ENCODE data around the gene ABO. TPM values are rescaled to one million over a fixed set of nuclear protein-coding genes. Genes with fewer than 3 reads are reported as not detected.
"Not testable (repeated sequence)": the region's sequence is repeated elsewhere in the genome, so short reads cannot be mapped to it uniquely, and the experiment has no call there.

ABO gene
- total RNA-seq, 1 experiment from 2014 or later, result not detected

DNA sequence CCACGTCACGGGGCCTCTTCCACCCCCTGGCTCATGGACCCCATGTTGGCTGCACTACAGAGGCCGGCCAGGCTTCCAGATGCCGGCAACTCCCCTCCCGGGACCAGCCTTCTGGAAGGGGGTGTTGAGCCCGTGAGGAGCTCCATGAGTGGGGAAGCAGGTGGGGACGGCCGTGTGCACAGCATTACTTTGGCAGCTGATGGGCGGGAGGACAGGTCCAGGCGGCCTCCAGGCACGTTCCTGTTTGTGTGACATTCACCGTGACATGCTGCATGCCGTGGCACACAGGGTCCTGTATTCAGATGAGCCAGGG, 29.1 kb upstream of the ABO start:
- Histone ChIP-seq H3K36me3 (replicated peaks; ENCODE audit: control insufficient read depth, insufficient read depth, low read length) (no peaks in the 10 kb centered on the region), H3K4me3 (ENCODE audit: insufficient read depth, low read depth, low read length) (no peak overlapping the region), H3K27me3 (ENCODE audit: control insufficient read depth, insufficient read depth, low read length) (no peaks in the 10 kb centered on the region)
- no peak for DNase-seq

DNA sequence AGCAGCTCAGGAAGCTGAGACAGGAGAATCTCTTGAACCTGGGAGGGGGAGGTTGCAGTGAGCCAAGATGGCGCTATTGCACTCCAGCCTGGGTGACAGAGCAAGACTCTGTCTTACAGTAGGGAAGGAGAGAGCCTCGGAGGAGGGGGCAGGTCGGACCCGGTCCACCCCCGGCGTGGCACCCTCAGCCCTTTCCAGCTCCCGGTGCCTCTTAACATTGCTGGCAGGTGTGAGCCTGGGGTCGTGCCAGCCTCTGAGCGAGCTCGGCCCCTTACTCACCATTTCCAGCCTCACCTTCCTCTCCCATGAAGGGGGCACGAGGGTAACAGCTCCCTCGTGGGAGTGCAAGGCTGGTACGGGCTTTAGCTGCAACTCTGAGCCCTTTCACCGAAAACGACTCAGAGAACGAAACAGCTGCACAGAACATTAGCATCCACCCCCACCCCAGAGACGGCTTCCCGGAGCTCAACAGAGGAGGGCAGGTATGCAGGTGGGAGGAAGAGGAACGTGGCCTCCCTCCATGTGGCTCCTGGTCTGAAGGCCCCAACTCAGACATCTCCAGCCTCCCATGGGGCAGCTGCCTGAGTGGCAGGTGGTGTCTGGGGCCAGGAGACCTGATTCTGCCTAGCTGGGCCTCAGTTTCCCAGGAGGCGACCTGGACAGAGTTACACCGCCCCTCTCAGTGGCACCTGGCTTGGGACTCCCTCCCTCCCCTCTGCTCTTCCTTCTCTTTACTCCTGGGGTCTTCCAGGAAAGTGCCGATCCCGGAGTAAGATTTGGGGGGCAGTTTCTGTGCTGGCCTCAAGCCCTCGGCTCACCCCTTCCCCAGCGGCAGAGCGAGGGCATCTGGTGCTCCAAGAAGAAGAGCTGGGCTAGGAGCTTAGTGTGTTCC, 28.5 kb upstream of the ABO start:
- no peaks in the 10 kb centered on the region for H3K36me3 ChIP-seq (replicated peaks; ENCODE audit: control insufficient read depth, insufficient read depth, low read length)
- DNase-seq, result no peak
- no peak overlapping the region for H3K4me3 ChIP-seq (ENCODE audit: insufficient read depth, low read depth, low read length)
- no peaks in the 10 kb centered on the region for H3K27me3 ChIP-seq (ENCODE audit: control insufficient read depth, insufficient read depth, low read length)

DNA sequence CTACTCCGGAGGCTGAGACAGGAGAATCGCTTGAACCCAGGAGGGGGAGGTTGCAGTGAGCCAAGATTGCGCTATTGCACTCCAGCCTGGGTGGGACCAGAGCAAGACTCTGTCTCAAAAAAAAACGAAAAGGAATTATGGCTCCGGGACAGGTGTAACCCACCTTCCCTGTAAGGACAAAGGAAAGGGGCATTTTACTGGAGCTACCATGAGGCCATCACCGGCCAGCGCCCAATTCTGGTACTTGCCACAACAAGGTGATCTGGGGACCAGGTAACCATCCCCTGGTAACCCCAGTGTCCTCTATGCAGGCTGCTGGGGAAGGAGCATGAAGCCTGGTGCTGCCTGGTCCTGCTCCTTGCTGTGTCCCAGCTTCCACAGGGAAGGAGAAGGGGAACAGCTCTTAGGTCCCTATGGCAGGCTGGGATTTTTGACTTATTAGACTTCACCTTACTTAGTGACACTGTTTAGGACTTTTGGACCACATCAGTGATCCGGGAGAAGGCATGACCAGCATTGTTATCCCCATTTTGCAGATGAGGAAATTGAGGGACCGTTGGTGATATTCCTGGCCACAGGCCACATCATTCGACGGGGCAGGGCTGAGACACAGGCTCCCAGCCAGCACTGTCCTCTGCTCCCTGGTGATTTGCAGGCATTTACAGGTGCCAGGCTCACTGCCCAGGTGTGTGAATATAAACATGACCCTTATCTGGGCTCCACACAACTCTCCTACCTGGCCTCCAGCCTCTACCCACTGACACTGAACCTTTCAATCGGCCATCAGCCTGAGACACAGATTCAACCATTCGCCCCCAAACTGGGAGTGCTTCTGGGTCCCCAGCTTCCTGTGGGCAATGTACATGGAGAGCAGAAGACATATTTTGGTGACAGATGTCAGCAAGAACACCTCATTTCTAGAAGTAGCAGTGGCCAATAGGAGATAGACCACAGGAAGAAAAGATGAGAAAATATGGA, 26.5 kb upstream of the ABO start:
- no peak overlapping the region for H3K4me3 ChIP-seq (ENCODE audit: insufficient read depth, low read depth, low read length)
- H3K36me3 ChIP-seq (replicated peaks; ENCODE audit: control insufficient read depth, insufficient read depth, low read length), result no peaks in the 10 kb centered on the region
- H3K27me3 ChIP-seq (ENCODE audit: control insufficient read depth, insufficient read depth, low read length), result no peaks in the 10 kb centered on the region
- no peak for DNase-seq

DNA sequence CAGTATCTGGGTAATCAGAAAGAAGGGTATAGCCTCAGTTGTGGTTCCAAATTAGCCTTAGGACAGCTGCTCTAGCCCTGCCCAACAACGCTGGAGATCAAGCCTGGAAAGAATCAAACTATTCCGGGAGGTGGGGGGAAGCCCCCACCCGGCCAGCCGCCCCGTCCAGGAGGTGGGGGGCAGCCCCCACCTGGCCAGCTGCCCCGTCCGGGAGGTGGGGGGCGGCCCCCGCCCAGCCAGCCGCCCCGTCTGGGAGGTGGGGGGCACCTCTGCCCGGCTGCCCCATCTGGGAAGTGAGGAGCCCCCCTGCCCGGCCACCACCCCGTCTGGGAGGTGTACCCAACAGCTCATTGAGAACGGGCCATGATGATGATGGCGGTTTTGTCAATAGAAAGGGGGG, 25.0 kb upstream of the ABO start:
- not testable (repeated sequence) for H3K4me3 ChIP-seq (ENCODE audit: insufficient read depth, low read depth, low read length); DNase-seq; H3K27me3 ChIP-seq (ENCODE audit: control insufficient read depth, insufficient read depth, low read length); H3K36me3 ChIP-seq (replicated peaks; ENCODE audit: control insufficient read depth, insufficient read depth, low read length)

DNA sequence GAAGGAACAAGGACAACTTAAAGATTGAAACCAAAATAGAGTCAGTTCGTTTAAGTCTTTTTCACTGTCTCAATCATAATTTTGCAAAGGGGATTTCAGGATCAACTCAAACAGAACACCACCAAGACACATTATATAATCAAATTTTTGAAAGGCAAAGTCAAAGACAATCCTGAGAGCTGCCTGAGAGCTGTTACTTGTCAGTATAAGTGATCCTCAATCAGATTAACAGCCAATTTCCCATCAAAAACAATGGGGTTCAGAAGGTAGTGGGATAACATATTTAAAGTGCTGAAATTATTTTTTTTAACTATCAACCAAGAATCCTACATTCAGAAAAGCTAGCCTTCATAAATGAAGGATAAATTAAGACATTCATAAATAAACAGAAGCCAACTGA, 19.3 kb upstream of the ABO start:
- H3K4me3 ChIP-seq (ENCODE audit: insufficient read depth, low read depth, low read length), result no peak overlapping the region
- DNase-seq, result no peak
- H3K27me3 ChIP-seq (ENCODE audit: control insufficient read depth, insufficient read depth, low read length), result no peaks in the 10 kb centered on the region
- no peaks in the 10 kb centered on the region for H3K36me3 ChIP-seq (replicated peaks; ENCODE audit: control insufficient read depth, insufficient read depth, low read length)

DNA sequence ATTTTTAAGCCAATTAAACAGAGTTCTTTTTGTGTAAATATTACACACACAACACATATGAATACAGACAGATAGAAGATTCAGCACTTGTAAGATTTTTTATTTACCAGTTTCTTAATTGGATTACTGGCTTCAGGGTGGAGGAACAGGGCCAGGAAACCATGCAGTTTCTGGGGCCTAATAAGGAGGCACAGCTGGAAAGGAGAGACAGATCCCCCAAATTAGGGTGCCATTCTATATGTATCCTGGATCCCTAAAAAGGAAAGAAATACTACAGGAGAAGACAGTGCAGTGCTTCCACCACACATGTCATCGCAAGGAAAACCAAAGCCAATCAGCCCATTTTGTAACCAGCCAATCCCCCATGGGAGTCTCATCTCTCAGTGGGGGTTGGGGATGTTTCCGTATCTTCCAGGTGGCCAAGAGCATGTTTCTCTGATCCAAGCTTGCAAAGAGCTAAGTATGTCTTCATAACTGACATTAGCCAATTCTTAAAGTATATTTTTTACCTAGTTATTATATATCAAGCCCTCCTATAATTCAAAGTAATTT, 15.8 kb upstream of the ABO start:
- DNase-seq, result no peak
- no peaks in the 10 kb centered on the region for H3K36me3 ChIP-seq (replicated peaks; ENCODE audit: control insufficient read depth, insufficient read depth, low read length)
- no peak overlapping the region for H3K4me3 ChIP-seq (ENCODE audit: insufficient read depth, low read depth, low read length)
- no peaks in the 10 kb centered on the region for H3K27me3 ChIP-seq (ENCODE audit: control insufficient read depth, insufficient read depth, low read length)

DNA sequence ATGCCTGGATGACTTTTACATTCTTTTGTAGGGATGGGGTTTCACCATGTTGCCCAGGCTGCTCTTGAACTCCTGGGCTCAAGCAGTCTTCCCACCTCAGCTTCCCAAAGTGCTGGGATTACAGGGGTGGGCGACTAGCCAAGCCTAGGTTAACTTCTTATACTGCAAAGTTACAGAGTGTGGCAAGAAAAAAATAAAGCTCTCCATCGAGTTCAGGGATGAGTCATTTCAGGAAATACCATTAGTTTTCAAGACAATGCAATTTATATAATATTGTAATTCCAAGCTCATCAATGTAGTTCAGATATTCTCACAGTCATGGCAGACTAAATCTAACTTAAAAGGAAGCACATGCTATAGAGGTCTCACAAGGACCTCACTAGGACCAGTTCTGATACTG, 11.5 kb upstream of the ABO start:
- no peaks in the 10 kb centered on the region for H3K27me3 ChIP-seq (ENCODE audit: control insufficient read depth, insufficient read depth, low read length)
- no peak overlapping the region for H3K4me3 ChIP-seq (ENCODE audit: insufficient read depth, low read depth, low read length)
- DNase-seq, result no peak
- no peaks in the 10 kb centered on the region for H3K36me3 ChIP-seq (replicated peaks; ENCODE audit: control insufficient read depth, insufficient read depth, low read length)

DNA sequence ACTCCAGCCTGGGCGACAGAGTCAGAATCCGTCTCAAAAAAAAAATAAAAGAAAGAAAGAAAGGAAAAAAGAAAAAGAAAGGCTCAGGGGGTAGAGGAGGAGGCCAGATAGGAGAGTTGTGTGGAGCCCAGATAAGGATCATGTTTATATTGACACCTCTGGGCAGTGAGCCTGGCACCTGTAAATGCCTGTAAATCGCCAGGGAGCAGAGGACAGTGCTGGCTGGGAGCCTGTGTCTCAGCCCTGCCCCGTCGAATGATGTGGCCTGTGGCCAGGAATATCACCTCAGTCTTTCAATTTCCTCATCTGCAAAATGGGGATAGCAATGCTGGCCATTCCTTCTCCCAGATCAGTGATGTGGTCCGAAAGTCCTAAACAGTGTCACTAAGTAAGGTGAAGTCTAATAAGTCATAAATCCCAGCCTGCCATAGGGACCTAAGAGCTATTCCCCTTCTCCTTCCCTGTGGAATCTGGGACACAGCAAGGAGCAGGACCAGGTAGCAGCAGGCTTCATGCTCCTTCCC, 10.3 kb upstream of the ABO start:
- Histone ChIP-seq H3K36me3 (replicated peaks; ENCODE audit: control insufficient read depth, insufficient read depth, low read length) (no peaks in the 10 kb centered on the region), H3K4me3 (ENCODE audit: insufficient read depth, low read depth, low read length) (no peak overlapping the region), H3K27me3 (ENCODE audit: control insufficient read depth, insufficient read depth, low read length) (no peaks in the 10 kb centered on the region)
- no peak for DNase-seq

DNA sequence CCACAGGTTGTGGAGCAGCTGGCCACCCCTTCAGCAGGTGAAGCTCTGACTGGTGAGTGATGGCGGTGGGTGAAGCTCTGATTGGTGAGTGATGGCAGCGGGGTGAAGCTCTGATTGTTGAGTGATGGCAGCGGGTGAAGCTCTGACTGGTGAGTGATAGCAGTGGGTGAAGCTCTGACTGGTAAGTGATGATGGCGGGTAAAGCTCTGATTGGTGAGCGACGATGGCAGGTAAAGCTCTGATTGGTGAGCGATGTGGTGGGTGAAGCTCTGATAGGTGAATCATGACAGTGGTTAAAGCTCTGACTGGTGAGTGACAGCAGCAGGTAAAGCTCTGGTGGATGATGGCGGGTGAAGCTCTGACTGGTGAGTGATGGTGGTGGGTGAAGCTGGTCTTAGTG, 9.4 kb upstream of the ABO start:
- H3K36me3 ChIP-seq (replicated peaks; ENCODE audit: control insufficient read depth, insufficient read depth, low read length), result no peaks in the 10 kb centered on the region
- no peak overlapping the region for H3K4me3 ChIP-seq (ENCODE audit: insufficient read depth, low read depth, low read length)
- no peak for DNase-seq
- H3K27me3 ChIP-seq (ENCODE audit: control insufficient read depth, insufficient read depth, low read length), result no peaks in the 10 kb centered on the region

DNA sequence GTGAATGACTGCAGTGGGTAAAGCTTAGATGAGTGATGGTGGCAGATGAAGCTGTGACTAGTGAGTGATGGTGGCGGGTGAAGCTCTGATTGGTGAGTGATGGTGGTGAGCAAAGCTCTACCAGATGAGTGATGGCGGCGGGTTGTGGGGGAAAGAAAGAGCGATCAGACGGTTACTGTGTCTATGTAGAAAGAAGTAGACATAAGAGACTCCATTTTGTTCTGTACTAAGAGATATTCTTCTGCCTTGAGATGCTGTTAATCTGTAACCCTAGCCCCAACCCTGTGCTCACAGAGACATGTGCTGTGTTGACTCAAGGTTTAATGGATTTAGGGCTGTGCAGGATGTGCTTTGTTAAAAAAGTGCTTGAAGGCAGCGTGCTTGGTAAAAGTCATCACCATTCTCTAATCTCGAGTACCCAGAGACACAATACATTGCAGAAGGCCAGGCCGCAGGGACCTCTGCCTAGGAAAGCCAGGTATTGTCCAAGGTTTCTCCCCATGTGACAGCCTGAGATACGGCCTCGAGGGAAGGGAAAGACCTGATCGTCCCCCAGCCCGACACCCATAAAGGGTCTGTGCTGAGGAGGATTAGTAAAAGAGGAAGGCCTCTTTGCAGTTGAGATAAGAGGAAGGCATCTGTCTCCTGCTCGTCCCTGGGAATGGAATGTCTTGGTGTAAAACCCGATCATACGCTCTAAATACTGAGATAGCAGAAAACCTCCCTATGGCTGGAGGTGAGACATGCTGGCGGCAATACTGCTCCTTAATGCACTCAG, 8.4 kb upstream of the ABO start:
- DNase-seq; H3K36me3 ChIP-seq (replicated peaks; ENCODE audit: control insufficient read depth, insufficient read depth, low read length); H3K4me3 ChIP-seq (ENCODE audit: insufficient read depth, low read depth, low read length); H3K27me3 ChIP-seq (ENCODE audit: control insufficient read depth, insufficient read depth, low read length): not testable (repeated sequence)

DNA sequence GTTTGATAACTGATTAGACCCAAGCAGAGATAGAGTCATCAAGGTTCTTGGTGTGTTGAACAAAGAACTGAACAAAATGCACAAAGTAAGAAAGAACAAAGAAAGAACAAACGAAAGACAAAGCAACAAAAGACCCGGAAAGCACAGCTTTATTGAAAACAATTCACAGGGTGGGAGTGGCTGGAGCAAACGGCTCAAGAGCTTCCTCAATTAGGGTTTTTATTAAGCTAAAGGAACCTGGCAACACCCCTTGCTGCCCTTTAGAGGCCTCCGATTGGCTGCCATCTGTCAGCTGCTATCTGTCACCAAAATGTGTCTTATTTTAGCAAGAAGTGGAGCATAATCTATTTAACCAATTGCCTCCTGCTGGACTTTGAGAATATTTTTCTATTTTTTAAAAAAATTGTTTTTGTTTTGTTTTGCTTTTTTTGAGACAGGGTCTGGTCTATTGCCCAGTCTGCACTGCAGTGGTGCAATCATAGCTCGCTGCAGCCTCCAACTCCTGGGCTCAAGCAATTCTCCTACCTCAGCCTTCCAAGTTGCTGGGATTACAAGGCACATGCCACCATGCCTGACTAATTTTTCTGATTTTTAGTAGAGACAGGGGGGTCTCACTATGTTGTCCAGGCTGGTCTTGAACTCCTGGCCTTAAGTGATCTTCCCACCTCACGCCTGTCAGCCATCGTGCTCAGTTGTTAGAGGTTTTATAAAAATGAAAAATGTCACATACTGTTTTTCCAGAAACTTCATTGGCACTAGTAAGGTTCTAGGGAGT, 7.7 kb upstream of the ABO start:
- no peaks in the 10 kb centered on the region for H3K36me3 ChIP-seq (replicated peaks; ENCODE audit: control insufficient read depth, insufficient read depth, low read length)
- no peak overlapping the region for H3K4me3 ChIP-seq (ENCODE audit: insufficient read depth, low read depth, low read length)
- H3K27me3 ChIP-seq (ENCODE audit: control insufficient read depth, insufficient read depth, low read length), result peaks cover 2% of the 10 kb centered on the region; the same call in 1 of the 2 replicates
- DNase-seq, result no peak

DNA sequence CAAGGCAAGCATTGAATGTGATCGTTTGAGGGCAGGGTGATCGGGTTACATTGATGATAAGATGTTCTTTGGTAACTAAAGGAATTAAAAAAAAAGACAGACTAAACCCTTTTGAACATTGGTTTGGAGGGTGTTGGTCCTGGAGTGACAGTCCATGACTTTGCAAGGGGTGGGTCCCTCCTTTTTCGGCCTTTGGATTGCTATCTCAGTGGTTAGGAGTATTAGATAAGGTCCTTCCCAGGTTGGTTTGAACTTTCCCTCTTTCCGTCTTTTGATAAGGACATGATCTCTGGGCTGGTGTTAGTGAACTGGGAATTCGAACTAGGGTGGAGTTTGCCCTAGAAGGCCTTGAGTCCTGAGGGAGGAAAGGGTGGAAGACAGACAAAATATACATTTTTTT, 5.4 kb upstream of the ABO start:
- DNase-seq, result no peak
- Histone ChIP-seq H3K36me3 (replicated peaks; ENCODE audit: control insufficient read depth, insufficient read depth, low read length) (no peaks in the 10 kb centered on the region), H3K4me3 (ENCODE audit: insufficient read depth, low read depth, low read length) (no peak overlapping the region), H3K27me3 (ENCODE audit: control insufficient read depth, insufficient read depth, low read length) (peaks cover 23% of the 10 kb centered on the region)

DNA sequence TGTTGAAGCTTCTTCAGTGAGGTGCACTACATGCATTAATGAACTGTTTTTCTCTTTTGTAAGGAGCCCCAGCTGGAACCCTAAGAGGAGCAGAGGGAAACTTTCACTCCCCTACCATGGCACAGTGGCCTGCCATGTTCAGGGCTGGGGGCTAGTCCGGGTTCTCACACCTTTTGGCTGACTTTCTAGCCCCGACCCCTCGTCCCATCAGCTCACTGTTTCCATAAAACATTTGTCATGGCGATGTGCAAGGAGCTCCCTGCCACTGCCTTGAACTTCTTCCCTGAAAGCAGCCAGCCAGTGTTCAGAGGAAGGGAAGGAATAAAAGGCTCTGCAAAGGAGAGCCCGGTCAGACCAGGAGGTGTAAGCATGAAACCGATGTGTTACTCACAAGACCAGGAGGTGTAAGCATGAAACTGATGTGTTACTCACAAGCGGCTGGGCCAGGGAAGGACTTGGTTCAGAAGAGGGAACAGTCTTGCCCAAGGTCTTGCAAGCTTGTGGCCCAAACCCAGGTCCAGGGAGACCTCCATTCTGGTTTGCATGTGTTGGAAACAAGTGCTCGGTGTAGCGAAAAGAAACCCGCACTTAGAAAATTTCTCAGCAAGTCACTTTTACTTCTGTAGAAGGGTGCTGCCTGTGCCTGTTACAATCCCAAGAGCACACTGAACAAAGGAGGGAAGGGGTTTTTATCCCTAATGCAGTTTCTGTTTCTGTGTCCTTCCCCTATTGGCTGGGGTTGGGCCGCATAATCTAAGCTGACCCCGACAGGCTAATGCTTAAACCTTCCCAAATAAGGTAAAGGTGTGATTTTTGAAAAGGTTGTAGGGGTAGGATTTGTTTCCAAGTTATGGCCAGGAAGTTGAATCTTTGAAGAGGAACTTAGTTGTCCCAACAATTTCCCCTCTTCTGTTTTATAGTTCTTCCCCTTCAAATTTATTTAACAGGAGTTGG, 3.4 kb upstream of the ABO start:
- Histone ChIP-seq H3K27me3 (ENCODE audit: control insufficient read depth, insufficient read depth, low read length) (peaks cover 42% of the 10 kb centered on the region), H3K4me3 (ENCODE audit: insufficient read depth, low read depth, low read length) (no peak overlapping the region), H3K36me3 (replicated peaks; ENCODE audit: control insufficient read depth, insufficient read depth, low read length) (no peaks in the 10 kb centered on the region)
- no peak for DNase-seq
